ENCODE data around the gene USP6. TPM values are rescaled to one million over a fixed set of nuclear protein-coding genes. Genes with fewer than 3 reads are reported as not detected.
A peak's percentile ranks its signal among the peaks of the same experiment; 100 is the strongest.

The USP6 gene
- total and polyA plus RNA-seq, 10 of the 15 experiments (the other 5 are each of a cell fraction or from before 2014, with no cell fraction given) = under 0.01 to 0.39 (median 0.10) TPM; not detected in 2

DNA sequence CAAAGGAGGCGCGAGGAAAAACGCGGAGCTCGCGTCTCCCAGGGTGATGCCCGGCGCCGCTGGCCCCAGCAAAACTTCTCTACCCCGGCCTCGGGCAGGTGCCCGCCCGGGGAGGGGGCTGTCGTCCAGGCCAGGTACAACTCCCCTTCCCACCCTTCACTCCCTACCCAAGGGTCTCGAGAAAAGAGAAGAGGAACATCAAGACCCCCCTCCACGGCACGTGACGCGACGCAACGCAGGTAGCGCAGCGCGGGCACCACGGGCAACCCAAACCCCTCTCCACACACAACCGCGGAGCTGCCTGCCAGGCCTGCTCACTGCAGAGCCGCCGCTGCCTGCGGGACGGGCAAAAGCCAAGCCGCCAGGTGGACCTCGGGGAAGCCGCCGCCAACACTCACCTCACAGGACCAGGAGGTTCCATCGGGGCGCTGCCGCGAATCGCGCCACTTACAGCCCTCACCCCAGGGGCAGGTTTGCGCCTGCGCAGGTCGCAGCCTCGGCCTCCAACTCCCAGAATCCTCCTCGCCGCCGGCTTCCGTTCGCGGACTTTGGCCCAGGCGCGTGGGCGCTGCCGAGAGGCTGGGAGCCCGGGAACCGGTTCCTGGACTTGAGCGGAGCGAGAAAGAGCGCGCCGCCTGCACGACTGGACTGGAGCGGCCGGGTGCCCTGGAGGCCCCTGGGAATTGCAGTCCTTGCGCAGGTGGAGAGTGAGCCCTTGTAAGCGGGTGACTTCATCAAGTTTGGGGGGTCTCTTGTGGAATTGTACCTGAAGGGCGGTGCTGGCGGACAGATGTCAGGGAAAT, 4.2 kb upstream of the USP6 start, which contains the start of gene ZNF232:
Gene ZNF232 (minus strand): TSS at position 477 of the 803 bp plus-strand sequence. CDS start 56 bp downstream, at position 421.
- ATAC-seq (peak; percentile 94), DNase-seq (ENCODE audit: low read depth, low spot score) (peak; percentile 84), FAIRE-seq (peak; percentile 91)
- no TSS peak for BruUV-seq (replicated peaks)
- CTCF ChIA-PET = interaction anchor here (0.9 to 1.7 kb wide), 7 partner anchors 33 to 126 kb away, joined by 3 to 13 read pairs (median 4); partner anchors contain the start of gene ZFP3
- peak within 1 kb of the TSS; percentile 85 for H3K27ac ChIP-seq (ENCODE audit: control insufficient read depth, insufficient read depth)
- H2AFZ ChIP-seq (ENCODE audit: control insufficient read depth, low read depth, low read length) = peak within 1 kb of the TSS; percentile 98
- H3K9me3 ChIP-seq (replicated peaks; ENCODE audit: control insufficient read depth, insufficient read depth, low read length) = peaks cover 20% of the 10 kb centered on the region
- H3K36me3 ChIP-seq (ENCODE audit: control insufficient read depth in 2 of 2, insufficient read depth in 2 of 2, low read length in 1 of 2) = peaks cover 7 to 10% of the 10 kb centered on the region in 2 experiments
- RAD21 ChIA-PET (ENCODE audit: unreplicated experiment) = interaction anchor here (0.6 to 1.8 kb wide), 6 partner anchors 33 to 197 kb away, joined by 3 to 8 read pairs (median 4); no protein-coding TSS in a partner anchor
- peak within 1 kb of the TSS; percentile 69 for H3K4me3 ChIP-seq
- 2% methylated on average over 68 of the region's 69 CpGs for WGBS (ENCODE audit: insufficient coverage, insufficient replicate concordance, low lambda C conversion rate, missing lambda C conversion rate)
- no peaks in the 10 kb centered on the region for H4K20me1 ChIP-seq (ENCODE audit: control insufficient read depth, insufficient read depth)
- in situ Hi-C loops (cut with MboI) (no loop called here), intact Hi-C loops (cut with micrococcal nuclease; ENCODE audit: unreplicated experiment) (no loop called here)
- H3K27me3 ChIP-seq (replicated peaks in 1 of 2; ENCODE audit: control insufficient read depth in 2 of 2, insufficient read depth in 2 of 2, low read length in 1 of 2) = peaks cover 0 to 3% of the 10 kb centered on the region in 2 experiments; a peak in 2 of 4 replicates
- peaks cover 11% of the 10 kb centered on the region for H3K79me2 ChIP-seq (ENCODE audit: control insufficient read depth, insufficient read depth, low read length)
- no peaks in the 10 kb centered on the region for H3K4me1 ChIP-seq (ENCODE audit: control insufficient read depth, insufficient read depth, low read length)
- SMC1A ChIA-PET (ENCODE audit: uncharacterized antibody, unreplicated experiment) = interaction anchor here (0.7 to 3.1 kb wide), 7 partner anchors 19 to 548 kb away, joined by 3 to 15 read pairs (median 5); partner anchors contain the start of genes C1QBP, RNF167, SLC25A11 and ZFP3
- H3K9ac ChIP-seq (ENCODE audit: control insufficient read depth, insufficient read depth, low read length) = peak within 1 kb of the TSS; percentile 72
- H3K4me2 ChIP-seq (ENCODE audit: control insufficient read depth, insufficient read depth) = peak within 1 kb of the TSS; percentile 93
- POLR2A ChIA-PET = interaction anchor here (0.6 to 2.1 kb wide), 9 partner anchors 9 to 398 kb away, joined by 3 to 12 read pairs (median 4); partner anchors contain the start of genes SCIMP and ZNF594
- TF ChIP-seq RUNX3 (IDR thresholded peaks at IDR 0.05; ENCODE audit: low read length) (no peak), SUZ12 (IDR thresholded peaks at IDR 0.05; ENCODE audit: unreplicated experiment) (no peak), NFXL1 (IDR thresholded peaks at IDR 0.05; ENCODE audit: borderline replicate concordance) (no peak), TARDBP (IDR thresholded peaks at IDR 0.05; ENCODE audit: borderline replicate concordance) (0 out of 2 replicates have a peak, but pooled peaks have one; percentile 31), CTCF (IDR thresholded peaks at IDR 0.05 in 2 of 3, conservative IDR thresholded peaks at IDR 0.05 in 1 of 3; ENCODE audit: control insufficient read depth in 2 of 3, extremely low read depth in 1 of 3, insufficient read depth in 1 of 3, low read depth in 3 of 3, low read length in 3 of 3) (no peak), KDM1A (IDR thresholded peaks at IDR 0.05; ENCODE audit: borderline replicate concordance) (no peak), ATF7 (IDR thresholded peaks at IDR 0.05; ENCODE audit: low read depth) (no peak), SIX5 (IDR thresholded peaks at IDR 0.05; ENCODE audit: low read depth, low read length, severe bottlenecking) (peak; percentile 73), SREBF2 (IDR thresholded peaks at IDR 0.05; ENCODE audit: low read length) (no peak), FOXM1 (IDR thresholded peaks at IDR 0.05; ENCODE audit: low read depth, low read length) (no peak), SPI1 (IDR thresholded peaks at IDR 0.05; ENCODE audit: borderline replicate concordance, insufficient read depth, low read depth, low read length) (no peak), USF1 (IDR thresholded peaks at IDR 0.05; ENCODE audit: borderline replicate concordance, extremely low read length, insufficient read depth, low read depth, low read length) (peak; percentile 82), MTA3 (IDR thresholded peaks at IDR 0.05; ENCODE audit: borderline replicate concordance, low read length) (no peak), ZBED1 (IDR thresholded peaks at IDR 0.05; ENCODE audit: borderline replicate concordance) (no peak), POLR2A (IDR thresholded peaks at IDR 0.05; ENCODE audit: low read depth, low read length) (peak; percentile 88)
- TF ChIP-seq, protein P1, sequence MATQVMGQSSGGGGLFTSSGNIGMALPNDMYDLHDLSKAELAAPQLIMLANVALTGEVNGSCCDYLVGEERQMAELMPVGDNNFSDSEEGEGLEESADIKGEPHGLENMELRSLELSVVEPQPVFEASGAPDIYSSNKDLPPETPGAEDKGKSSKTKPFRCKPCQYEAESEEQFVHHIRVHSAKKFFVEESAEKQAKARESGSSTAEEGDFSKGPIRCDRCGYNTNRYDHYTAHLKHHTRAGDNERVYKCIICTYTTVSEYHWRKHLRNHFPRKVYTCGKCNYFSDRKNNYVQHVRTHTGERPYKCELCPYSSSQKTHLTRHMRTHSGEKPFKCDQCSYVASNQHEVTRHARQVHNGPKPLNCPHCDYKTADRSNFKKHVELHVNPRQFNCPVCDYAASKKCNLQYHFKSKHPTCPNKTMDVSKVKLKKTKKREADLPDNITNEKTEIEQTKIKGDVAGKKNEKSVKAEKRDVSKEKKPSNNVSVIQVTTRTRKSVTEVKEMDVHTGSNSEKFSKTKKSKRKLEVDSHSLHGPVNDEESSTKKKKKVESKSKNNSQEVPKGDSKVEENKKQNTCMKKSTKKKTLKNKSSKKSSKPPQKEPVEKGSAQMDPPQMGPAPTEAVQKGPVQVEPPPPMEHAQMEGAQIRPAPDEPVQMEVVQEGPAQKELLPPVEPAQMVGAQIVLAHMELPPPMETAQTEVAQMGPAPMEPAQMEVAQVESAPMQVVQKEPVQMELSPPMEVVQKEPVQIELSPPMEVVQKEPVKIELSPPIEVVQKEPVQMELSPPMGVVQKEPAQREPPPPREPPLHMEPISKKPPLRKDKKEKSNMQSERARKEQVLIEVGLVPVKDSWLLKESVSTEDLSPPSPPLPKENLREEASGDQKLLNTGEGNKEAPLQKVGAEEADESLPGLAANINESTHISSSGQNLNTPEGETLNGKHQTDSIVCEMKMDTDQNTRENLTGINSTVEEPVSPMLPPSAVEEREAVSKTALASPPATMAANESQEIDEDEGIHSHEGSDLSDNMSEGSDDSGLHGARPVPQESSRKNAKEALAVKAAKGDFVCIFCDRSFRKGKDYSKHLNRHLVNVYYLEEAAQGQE (IDR thresholded peaks at IDR 0.05; ENCODE audit: low read depth, low read length) = no peak

Data from GM12878 (cell line).